Adipose tissue (tissue), 3 donors: ENCODE data around the gene SLC6A9. TPM values are rescaled to one million over a fixed set of nuclear protein-coding genes. Genes with fewer than 3 reads are reported as not detected.

Experiments
- H3K27ac ChIP-seq: one replicate; pipeline ENCODE4 v1.5.1; 2013; ENCODE audit warnings: low read depth, low read length
- WGBS, 3 donors: extraction: QIAGEN DNeasy Blood & Tissue Kit; methylation state at CpG; one replicate each; pipeline ENCODE4 v1.1.7; 2013; 5-methylcytosine and 5-hydroxymethylcytosine counted together
- polyA plus RNA-seq, 3 donors: library from polyadenylated mRNA; stranded (reverse); fragments of 200-250 nt; gene quantifications; one replicate each; pipeline ENCODE4 v1.2.3, GENCODE V29; 2013
- donor health status: healthy with polysubstance abuse.
- donor health status: Bipolar disorder and iron deficiency.
- donor health status: healthy.

SLC6A9 gene
- polyA plus RNA-seq, 3 donors = 1.6 to 2.2 (median 2.1) TPM

DNA sequence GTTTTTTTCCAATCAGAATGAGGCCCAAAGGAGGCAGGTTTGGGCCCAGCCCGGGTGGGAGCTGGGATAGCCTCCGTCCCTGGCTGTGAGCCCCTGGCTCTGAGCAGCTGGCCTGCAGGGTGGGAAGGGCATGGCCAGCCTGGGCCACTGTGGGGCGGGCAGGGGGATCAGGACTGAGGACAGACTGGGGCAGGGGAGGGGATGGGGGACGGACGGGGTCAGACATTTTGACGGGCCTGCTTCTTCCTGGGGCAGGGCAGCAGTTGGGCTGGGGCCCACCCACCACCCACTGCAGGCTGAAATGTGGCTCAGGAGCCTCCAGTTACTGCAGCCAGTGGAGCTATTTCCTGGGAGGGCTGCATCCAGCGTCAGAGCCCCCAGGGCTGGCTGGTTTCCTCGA is 2.5 kb upstream of the SLC6A9 start:
- H3K27ac ChIP-seq = no peak overlapping the region
- WGBS, 3 donors = 74 to 90% (median 79%) methylated on average over 8 of the region's 8 CpGs

DNA sequence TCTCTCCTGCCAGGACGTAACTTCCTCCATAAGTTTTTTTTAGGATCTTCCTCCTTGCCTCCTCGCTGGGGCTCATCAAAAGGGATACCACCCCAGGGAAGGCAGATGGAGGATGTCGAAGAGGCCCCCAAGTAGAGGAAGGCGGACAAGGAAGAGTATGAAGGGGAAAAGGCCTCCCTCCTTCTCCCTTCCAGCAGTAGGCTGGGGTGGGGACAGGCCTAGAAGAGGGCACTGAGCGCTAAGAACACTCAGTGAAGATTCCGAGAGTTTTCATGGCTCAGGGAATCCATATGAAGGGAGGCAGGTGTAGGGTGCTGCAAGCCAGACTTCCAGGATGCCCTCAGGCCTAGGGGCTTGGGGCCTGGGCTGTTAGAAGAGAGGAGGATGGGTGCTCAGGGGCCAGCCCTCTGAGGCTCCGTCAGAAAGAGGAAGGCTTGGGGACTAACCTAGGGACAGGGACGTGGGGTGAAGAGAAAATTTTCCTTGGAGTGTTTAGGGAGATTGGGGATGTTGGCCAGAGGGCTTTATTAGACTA is 1.8 kb upstream of the SLC6A9 start:
- no peak overlapping the region for H3K27ac ChIP-seq
- WGBS, 3 donors = 79 to 93% (median 82%) methylated on average over 8 of the region's 8 CpGs

DNA sequence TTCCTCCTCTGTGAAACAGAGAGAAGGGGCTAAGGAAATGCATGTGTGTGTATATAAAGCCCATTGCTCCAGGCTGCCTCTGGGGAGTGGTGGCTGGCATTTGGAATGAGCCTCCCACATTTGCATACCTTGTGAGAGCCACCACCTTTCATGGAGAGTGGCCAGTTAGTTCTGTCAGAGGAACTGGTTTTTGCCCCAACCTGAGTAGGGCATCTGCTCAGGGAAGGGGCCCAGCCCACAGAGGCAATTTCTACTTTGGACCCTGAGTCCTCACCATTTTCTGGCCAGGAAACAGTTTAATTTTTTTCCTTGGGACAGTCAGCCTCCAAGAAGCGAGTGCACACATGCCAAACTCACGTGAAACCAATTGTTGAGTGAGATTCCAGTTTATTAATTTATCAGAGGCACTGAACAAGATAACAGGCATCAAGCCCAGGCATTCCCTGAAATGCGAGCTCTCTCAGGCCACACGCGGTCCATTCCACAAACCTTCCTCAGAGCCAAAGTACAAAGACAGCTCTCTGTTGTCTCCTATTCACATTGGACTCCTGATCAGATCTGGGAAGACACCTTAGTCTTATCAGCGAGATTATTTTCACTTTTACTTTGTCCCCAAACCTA is 1.0 kb upstream of the SLC6A9 start:
- 54 to 73% (median 68%) methylated on average over 6 of the region's 6 CpGs for WGBS, 3 donors
- H3K27ac ChIP-seq = no peak overlapping the region

DNA sequence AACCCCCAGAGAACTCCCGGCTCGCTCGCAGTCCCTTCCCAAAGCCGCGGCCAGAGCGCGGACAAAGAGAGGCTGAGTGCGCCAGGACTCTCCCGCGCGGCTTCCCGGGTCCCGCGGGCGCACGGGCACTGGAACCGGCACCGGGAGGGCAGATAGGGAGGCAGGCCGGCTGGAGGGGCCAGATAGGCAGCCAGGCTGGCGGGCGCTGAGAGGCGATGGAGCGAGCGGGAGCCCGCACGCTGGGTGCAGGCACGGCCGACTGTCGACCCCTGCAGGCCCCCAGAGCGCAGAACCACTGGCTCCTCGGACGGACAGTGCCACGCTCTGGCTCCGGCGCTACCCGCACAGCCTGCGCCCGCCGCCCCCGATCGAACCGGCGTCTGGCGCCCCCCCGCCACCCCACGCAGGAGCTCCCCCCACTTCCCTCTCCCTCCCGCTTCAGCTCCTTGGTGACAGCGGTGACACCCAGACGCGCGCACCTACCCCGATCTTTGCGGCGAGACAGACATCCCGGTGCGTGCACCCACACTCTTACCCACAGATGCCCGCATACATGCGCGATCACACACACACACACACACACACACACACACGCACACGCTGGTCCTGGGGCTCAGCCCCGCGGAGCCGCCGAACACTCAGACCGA is 534 bp downstream of the SLC6A9 start:
- H3K27ac ChIP-seq = no peak overlapping the region
- 0 to 1% (median 0%) methylated on average over 60 to 66 of the region's 66 CpGs for WGBS, 3 donors

DNA sequence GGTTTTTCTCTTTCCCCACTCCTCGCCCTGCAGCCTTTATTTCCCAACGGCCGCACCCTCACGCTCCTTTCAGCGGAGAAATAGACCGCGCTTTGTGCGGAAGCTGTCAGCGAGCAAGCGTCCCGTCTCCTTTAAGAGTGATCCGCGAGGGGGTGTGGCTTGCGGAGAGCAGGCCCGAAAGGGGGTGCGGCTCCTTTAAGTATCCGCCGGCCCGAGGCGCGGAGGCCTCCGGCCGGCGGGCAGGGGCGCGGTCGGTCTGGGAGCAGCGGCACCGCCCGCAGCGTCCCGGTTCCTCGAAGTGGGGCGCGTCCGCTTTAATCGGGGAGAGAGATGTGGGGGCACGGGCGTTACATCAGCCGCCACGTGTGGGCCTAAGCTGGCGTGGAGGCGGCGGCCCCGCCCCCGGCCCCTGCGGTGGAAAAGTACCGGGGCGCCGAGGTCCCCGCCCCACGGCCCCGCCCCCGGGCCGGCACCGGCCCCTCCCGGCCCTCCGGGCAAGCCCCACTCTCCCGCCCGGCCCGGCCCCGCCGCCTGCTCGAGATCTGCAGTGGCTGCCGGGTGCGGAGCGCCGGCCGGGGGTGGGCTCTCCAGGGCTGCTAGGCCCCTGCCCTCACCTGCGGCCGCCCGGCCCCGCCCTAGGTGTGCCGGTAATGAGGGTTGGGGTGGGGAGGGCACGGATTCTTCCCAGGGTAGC is 1.2 kb downstream of the SLC6A9 start:
- H3K27ac ChIP-seq = no peak overlapping the region
- WGBS, 3 donors = 0 to 1% (median 1%) methylated on average over 53 to 75 of the region's 75 CpGs

DNA sequence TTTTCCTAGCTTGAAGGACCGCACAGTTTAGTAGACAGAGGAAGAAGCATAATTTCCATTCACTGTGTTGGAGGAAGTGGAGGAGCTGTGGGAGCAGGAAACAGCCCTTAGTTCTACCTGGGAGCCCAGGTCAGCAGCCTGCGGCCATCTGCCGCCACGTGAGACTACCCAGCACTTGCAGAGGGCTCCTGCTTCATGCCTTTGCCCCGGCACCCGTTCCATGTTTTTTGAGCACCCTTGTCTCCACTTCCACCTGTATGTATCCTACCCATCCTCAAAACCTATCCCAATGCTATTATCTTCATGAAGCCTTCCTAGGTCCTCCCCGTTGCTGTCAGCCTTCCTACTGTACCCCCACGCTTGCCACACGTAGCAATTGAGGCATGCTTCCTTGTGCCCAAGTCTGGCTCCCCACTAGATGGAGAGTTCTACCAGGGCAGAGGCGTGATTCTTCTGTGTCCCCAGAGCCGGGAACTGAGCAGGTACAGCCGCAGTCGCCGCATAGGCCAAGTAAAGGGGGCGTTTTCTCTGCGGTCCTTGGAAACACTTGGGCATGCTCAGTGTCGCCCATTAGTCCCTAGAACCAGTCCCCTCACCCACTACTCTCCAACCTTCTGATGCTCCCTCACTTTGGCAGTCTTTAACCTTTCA is 1.9 kb downstream of the SLC6A9 start:
- 21 to 27% (median 24%) methylated on average over 17 of the region's 17 CpGs for WGBS, 3 donors
- H3K27ac ChIP-seq = no peak overlapping the region

DNA sequence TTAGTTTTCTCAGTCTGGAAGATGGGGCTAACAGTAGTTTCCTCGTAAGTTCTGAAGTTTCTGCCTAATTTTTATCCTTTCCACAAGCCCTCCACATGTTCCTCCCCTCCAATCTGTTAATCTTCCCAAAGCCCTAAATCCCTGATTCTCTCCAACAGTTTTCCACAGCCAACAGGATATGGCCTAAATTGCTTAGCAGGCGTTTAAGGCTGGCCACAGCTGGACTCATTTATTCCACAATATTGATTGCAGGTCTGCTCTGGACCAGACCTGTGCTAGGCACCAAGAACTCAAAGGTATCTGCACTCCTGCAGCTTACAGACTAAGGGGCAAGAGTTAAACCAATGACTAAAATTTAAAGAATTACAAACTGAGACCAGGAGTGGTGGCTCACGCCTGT is 3.9 kb downstream of the SLC6A9 start:
- 88 to 97% (median 92%) methylated on average over 3 of the region's 3 CpGs for WGBS, 3 donors
- H3K27ac ChIP-seq = no peak overlapping the region

DNA sequence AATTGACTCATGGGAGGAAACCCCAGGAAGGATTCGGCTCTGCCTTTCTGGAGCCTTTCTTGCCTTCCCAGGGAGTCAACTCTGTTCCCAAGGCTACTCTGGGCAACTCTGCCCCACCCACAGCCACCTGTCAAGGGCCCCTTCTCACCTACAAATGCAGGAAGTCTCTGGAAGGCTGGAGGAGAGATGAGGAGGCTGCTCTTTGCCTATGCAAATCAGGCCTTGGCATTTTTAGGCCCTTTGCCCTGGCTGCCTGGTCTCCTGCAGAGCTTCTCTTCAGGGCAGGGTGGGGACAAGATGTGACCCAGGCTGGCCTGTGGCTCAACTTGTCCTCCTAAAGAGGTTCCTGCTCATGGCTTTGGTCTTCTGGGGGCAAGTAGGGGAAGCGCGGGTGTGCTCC is 5.4 kb downstream of the SLC6A9 start:
- no peak overlapping the region for H3K27ac ChIP-seq
- 70 to 92% (median 86%) methylated on average over 3 of the region's 3 CpGs for WGBS, 3 donors

DNA sequence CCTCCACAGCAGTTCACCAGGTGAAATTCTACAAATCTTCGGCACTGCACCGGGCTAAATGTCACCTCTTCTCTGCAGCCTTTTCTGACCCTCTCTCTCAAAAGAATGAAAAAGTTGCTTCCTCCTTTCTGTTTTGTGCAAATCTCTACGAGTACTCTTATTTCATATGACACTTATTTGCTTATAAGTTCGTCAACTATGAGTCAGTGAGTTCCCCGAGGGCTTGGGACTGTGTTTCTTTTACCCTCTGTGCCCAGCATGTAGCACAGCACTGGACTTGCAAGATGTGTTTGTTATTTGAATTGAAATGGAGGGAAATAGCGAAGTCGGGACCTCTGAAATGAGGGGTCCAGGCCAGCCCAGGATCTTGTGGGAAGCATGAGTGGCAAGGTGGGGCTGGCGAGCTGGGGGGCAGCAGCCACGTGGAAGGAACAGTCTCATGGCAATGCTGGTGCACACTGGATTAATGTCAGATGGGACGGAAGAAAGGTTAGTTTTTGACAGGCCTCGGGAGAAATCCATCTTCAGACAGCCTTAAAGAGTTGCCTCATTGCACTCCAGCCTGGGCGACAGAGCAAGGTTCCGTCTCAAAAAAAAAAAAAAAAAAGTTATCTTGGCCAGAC is 6.2 kb downstream of the SLC6A9 start:
- no peak overlapping the region for H3K27ac ChIP-seq
- 83 to 89% (median 85%) methylated on average over 12 to 13 of the region's 13 CpGs for WGBS, 3 donors

DNA sequence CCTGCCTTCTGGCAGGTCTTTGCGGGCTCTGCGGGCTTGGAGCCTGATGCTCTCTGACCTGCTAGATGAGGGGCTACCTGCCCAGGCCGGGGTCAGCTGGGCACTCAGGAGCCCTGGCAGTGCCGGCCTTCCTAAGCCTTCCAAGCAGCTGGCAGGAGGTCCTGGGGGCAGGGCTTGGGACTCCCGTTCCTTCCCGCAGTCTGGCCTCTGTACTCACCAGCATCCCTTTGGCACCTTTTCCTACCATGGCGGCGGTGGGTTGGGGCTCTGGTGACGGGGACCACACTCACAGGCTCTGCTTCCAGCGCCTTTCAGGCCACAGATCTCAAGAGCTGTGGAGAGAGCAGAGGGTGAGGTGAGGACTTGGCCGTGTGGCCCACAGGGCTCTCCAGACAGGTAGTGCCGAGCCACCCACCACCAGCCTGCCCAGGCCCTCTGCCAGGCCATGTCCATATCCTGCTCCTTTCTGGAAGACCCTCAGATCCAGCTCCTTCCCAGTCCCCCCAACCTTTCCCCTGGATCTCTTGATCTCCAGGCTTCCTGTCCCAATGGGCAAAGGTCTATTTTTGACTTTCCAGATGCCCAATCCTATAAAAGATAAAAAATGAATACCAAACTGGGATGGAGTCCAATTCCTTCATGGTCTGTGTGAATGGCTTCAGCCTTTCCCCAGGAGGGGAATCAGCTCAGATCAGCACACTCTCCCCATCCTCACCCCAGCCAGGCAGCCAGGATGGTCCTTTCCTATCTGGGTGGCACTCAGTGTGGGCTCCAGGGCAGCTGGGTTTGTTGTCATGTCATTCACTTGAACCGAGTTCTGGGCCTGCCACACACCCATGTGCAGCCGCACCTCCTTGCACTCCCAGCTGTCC is 7.0 kb downstream of the SLC6A9 start:
- H3K27ac ChIP-seq = no peak overlapping the region
- 89 to 91% (median 90%) methylated on average over 14 of the region's 14 CpGs for WGBS, 3 donors

DNA sequence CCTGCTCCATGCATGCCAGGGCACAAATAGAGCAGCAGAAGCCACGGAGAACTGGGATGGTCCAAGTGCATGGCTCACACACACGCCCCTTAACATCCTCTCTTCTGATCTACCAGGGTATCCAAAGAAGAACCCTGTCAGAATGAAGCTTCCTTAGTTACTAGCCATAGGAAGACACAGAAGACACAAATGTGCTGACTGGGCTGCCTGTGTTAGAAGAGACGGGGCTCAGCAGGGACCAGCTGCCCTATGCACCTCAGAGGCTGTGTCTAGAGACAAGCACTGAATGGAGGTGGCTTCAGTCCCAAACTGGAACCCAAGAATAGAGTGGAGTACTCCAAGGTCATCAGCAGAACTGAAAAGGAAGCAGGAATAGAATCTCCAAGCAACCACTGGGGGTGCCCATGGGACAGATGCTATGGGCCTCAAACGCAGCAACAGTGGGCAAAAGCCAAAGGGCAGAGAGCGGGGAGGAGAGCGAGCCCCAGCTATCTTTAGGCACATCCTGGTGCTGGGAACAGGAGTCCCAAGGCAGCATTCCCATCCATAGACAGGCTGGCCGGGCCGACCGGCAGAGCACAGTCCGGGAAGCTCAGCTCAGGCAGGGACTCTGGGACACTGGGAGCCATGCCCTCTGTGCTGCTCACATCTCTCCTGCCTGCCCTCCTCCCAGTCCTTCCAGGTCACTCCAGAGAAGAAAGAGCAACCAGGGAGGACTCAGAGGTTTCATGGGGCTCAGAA is 9.5 kb downstream of the SLC6A9 start:
- H3K27ac ChIP-seq = no peak overlapping the region
- 84 to 92% (median 84%) methylated on average over 10 of the region's 10 CpGs for WGBS, 3 donors

DNA sequence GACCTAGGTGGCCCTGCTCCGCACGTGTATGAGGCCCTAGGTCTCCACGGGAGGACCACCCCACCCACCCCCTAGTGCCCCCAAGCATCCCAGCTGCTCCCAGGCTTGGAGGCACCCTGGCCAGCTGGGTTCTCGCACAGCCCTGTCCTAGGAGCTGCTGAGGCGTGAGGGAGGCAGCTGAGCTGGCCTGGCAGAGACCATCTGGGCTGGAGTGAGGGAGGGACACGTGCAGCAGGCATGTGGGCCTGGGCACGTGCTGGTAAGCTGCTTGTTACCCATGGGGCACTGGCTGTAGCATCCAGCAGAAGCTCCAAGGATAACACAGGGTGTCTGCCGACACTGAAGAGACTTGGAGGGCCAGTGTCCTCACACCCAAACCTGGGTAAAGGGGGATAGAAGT is 10.1 kb downstream of the SLC6A9 start:
- 88 to 91% (median 90%) methylated on average over 8 of the region's 8 CpGs for WGBS, 3 donors
- H3K27ac ChIP-seq = no peak overlapping the region

DNA sequence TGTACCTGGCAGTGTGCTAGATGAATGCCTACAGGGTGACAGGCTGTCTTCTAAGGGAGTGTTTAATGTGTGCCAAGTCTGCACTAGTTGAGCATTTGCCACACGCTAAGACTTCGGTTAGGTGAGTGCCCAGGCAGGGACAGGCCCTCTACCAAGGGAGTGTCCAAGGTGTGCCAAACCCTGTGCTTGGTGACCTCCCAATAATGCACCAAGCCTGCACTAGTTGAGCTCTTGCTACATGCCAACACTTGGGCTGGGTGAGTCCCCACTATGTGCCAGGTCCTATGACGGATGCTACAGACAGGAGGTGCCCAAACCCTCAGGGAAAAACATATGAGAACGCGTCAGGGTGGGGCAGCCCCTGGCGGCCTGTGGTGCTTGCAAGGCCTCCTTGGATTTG is 10.8 kb downstream of the SLC6A9 start:
- 78 to 87% (median 80%) methylated on average over 6 of the region's 6 CpGs for WGBS, 3 donors
- H3K27ac ChIP-seq = no peak overlapping the region

DNA sequence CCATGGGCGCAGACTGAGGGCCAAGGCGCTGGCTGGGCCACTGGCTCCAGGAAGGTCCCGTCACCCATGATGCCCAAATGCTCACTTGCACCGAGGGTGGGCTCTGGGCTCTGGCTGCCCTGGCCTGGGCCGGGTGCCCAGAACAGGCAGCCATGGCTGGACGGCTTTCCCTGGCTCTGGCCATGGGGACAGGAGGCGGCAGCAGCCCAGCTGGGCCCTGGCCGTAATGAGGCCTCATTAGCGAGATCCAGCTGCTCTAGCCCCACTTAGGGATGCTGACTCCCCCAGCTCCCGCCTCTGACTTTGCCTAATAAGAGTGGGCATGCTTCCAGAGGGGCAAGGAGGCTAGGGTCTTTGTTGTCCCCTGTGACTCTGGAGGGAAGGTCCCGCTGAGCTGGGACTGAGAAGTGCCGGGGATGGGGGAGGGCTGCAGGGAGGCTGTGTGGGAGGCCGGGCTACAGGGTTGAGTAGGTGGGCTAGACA is 11.8 kb downstream of the SLC6A9 start:
- no peak overlapping the region for H3K27ac ChIP-seq
- 87 to 92% (median 91%) methylated on average over 13 of the region's 13 CpGs for WGBS, 3 donors

DNA sequence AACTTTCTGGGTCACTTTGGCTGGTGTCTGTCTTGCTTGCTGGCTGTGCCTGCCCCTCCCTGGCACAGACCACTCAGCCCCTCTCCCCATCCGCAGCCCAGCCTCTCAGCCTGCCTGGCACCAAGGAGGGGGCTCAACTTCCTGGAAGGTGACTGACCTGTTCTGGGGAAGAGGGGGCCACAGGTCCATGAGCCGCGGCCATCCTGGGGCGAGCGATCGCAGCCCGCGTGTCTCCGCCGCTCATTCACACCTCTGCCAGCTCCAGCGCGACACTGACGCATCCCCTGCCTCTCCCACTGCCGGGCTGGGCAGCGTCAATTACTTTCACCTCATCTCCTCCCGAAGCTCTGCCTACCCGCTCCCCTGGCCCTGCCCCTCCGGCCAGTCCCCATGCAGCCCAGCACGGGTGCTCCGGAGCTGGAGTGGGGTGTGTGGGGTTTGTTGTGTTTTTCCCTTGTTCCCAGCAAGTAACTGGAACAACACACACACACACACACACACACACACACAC is 14.3 kb downstream of the SLC6A9 start:
- 83 to 88% (median 84%) methylated on average over 20 of the region's 20 CpGs for WGBS, 3 donors

DNA sequence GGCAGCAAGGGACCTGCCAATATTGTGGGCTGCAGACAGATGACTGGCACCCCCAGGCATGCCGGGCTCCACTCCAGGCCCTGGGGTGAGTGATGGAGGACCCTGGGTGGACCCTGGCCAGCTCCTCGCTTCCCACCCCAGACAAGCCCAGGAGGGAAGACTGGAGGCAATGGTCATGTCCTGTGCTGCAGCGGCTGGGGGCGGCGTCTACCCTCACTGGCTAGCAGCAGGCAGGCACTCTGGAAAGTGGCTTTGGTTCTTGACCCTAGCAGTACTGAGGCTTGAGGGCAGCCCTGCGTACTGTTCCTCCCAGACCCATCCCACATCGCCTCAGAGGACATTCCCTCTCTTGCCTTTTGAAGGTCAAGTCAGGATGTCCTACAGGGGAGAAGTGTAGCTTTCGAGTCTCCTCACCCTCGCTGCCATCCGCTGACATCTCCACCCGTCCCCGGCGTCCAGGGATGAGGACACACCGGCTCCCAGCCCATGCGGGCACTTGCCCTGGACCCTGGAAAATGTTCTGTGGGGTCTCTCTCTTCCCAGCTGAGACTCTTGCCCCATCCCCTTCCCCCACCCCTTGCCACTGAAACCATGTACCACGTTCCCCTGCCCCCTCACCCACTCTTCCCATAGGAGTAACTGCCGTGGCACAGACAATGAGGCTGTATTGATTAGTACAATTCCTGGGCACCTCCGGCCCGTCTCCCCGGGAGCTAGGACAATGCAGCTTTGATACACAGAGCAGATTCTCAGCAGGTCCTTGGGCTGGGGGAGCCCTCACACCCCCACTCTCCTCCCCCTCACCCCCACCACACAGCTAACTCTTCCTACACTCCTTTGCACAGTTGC is 15.0 kb downstream of the SLC6A9 start:
- WGBS, 3 donors = 88 to 89% (median 88%) methylated on average over 20 of the region's 20 CpGs
- no peak overlapping the region for H3K27ac ChIP-seq

More for the DNA sequence above, 14.3 kb downstream of the SLC6A9 start:
- H3K27ac ChIP-seq = no peak overlapping the region
